GM12878 (cell line): ENCODE measurements around the gene AASDH. TPM values are rescaled to one million over a fixed set of nuclear protein-coding genes. Genes with fewer than 3 reads are reported as not detected.

ENCODE experiments used
- ATAC-seq: fragments of 200-7000 bp; cut with Tn5 transposase; 3 replicates; pipeline ENCODE4 v1.9.1; 2020; ENCODE audit warnings: mild to moderate bottlenecking, moderate library complexity
- BruUV-seq: library from RNA; stranded (reverse); fragments of 400-500 nt; replicated peaks from 2 replicates; lab custom pipeline; 2021; lab: Mats Ljungman, UMichigan
- CTCF ChIA-PET: fragments of 300-600 bp; sonication (Branson Sonifier 250); formaldehyde crosslinking; extraction: SDS; loops from one replicate; lab custom pipeline; 2021; ENCODE audit warnings: inconsistent platforms; lab: Yijun Ruan, JAX
- POLR2A ChIA-PET: fragments of 350-600 bp; formaldehyde crosslinking; extraction: SDS; loops from one replicate; lab custom pipeline; 2021; ENCODE audit warnings: inconsistent platforms; lab: Charles Lee
- RAD21 ChIA-PET: fragments of 300-600 bp; sonication (Branson Sonifier 250); formaldehyde crosslinking; loops from one replicate; lab custom pipeline; 2023; ENCODE audit warnings: antibody characterized with exemption; ENCODE audit not compliant: unreplicated experiment; lab: Charles Lee
- SMC1A ChIA-PET: fragments of 300-600 bp; sonication (Branson Sonifier 250); formaldehyde crosslinking; loops from one replicate; lab custom pipeline; 2023; ENCODE audit not compliant: unreplicated experiment, uncharacterized antibody; lab: Charles Lee
- DNase-seq: peaks from one replicate; pipeline ENCODE4 v3.0.0-alpha.2; 2011; ENCODE audit warnings: low read depth, low spot score
- FAIRE-seq: peaks from 3 replicates; lab custom pipeline; 2011; peaks lifted over from hg19 to GRCh38; lab: Jason Lieb, UNC
- H2AFZ ChIP-seq: 2 replicates; pipeline ENCODE4 v1.6.0; 2011; ENCODE audit warnings: low read depth, low read length, control low read depth; ENCODE audit not compliant: control insufficient read depth
- H3K27ac ChIP-seq: 2 replicates; pipeline ENCODE4 v1.5.1; 2011; ENCODE audit warnings: control low read depth; ENCODE audit not compliant: control insufficient read depth, insufficient read depth
- H3K27me3 ChIP-seq, 2 experiments: replicated peaks in 1 of 2; 2 replicates each; pipeline versions ENCODE4 v1.6.0 to v1.6.1; 2011; ENCODE audit warnings: low read length in 1 of 2; ENCODE audit not compliant: control insufficient read depth in 2 of 2, insufficient read depth in 2 of 2
- H3K36me3 ChIP-seq, 2 experiments: 2 replicates each; pipeline ENCODE4 v1.5.1; 2011; ENCODE audit warnings: low read length in 1 of 2; ENCODE audit not compliant: control insufficient read depth in 2 of 2, insufficient read depth in 2 of 2
- H3K4me1 ChIP-seq: 2 replicates; pipeline ENCODE4 v1.6.1; 2011; ENCODE audit warnings: mild to moderate bottlenecking, low read length, moderate library complexity, mixed read lengths; ENCODE audit not compliant: control insufficient read depth, insufficient read depth
- H3K4me2 ChIP-seq: 2 replicates; pipeline ENCODE4 v1.6.0; 2011; ENCODE audit warnings: control low read depth; ENCODE audit not compliant: control insufficient read depth, insufficient read depth
- H3K4me3 ChIP-seq: fragments of 200-600 bp; sonication (generic); 2 replicates; pipeline ENCODE4 v1.5.1; 2016
- H3K79me2 ChIP-seq: 2 replicates; pipeline ENCODE4 v1.6.0; 2011; ENCODE audit warnings: low read length; ENCODE audit not compliant: control insufficient read depth, insufficient read depth
- H3K9ac ChIP-seq: 2 replicates; pipeline ENCODE4 v1.8.0; 2011; ENCODE audit warnings: low read length, control low read depth, mixed read lengths; ENCODE audit not compliant: control insufficient read depth, insufficient read depth
- H3K9me3 ChIP-seq: replicated peaks from 3 replicates; pipeline ENCODE4 v1.5.1; 2011; ENCODE audit warnings: mild to moderate bottlenecking, low read length; ENCODE audit not compliant: control insufficient read depth, insufficient read depth
- H4K20me1 ChIP-seq: 2 replicates; pipeline ENCODE4 v1.6.0; 2011; ENCODE audit not compliant: control insufficient read depth, insufficient read depth
- CTCF ChIP-seq, 3 experiments: IDR thresholded peaks in 2 of 3; conservative IDR thresholded peaks in 1 of 3; 2 replicates each; pipeline ENCODE4 v1.5.1; 2011; ENCODE audit warnings: low read depth in 3 of 3, low read length in 3 of 3, mild to moderate bottlenecking in 3 of 3, control low read depth in 2 of 3, moderate library complexity in 2 of 3, inconsistent platforms in 1 of 3, mixed read lengths in 1 of 3; ENCODE audit not compliant: control insufficient read depth in 2 of 3, insufficient read depth in 1 of 3; ENCODE audit errors: extremely low read depth in 1 of 3
- RAD21 ChIP-seq: IDR thresholded peaks from 2 replicates; pipeline ENCODE4 v1.6.1; 2011; ENCODE audit warnings: mild to moderate bottlenecking, low read depth, low read length, moderate library complexity; ENCODE audit not compliant: insufficient read depth
- RAD51 ChIP-seq: fragments of 450-650 bp; IDR thresholded peaks from 2 replicates; pipeline ENCODE4 v1.6.1; 2016; ENCODE audit warnings: moderate library complexity, mild to moderate bottlenecking, inconsistent platforms
- SMC3 ChIP-seq: IDR thresholded peaks from 2 replicates; pipeline ENCODE4 v1.6.1; 2011; ENCODE audit warnings: low read length, improper control_type of control experiment, borderline replicate concordance
- SP1 ChIP-seq: IDR thresholded peaks from one replicate; pipeline ENCODE4 v1.6.1; 2011; ENCODE audit warnings: low read depth, low read length
- WGBS: methylation state at CpG from one replicate; pipeline ENCODE4 v1.1.6; 2016; ENCODE audit warnings: low lambda C conversion rate; ENCODE audit not compliant: insufficient replicate concordance, insufficient coverage; ENCODE audit errors: missing lambda C conversion rate; 5-methylcytosine and 5-hydroxymethylcytosine counted together
- in situ Hi-C: fragments of 300-500 bp; cut with MboI; formaldehyde crosslinking; loops from 9 replicates; pipeline ENCODE4 v1.14.3; 2018; ENCODE audit warnings: mixed read lengths
- intact Hi-C: fragments of 100-400 bp; cut with micrococcal nuclease; formaldehyde crosslinking; loops from one replicate; pipeline ENCODE4 v1.14.2; 2022; ENCODE audit not compliant: unreplicated experiment
- polyA plus RNA-seq, 11 experiments: library from polyadenylated mRNA; depleted of rRNA in 4 of 11; unstranded in 6 of 11; stranded (reverse) in 5 of 11; fragments of >200 nt; fragmentation: Nextera tagmentation in 4 of 11; fragmentation: Illumina TruSeq in 1 of 11; extraction: Ambion mirVana in 4 of 11; extraction: Trizol in 1 of 11; gene quantifications; 1 replicate in 1 of 11; 2 replicates in 10 of 11; pipeline versions ENCODE4 v1.2.1 to v1.2.3, GENCODE V29; 2011 to 2016; ENCODE audit warnings: inconsistent platforms in 2 of 11, missing spikeins in 2 of 11, low read depth in 1 of 11
- total RNA-seq, 4 experiments: library from RNA; depleted of rRNA in 3 of 4; stranded (reverse); fragments of >200 nt in 3 of 4; fragmentation: Illumina TruSeq in 1 of 4; extraction: Trizol in 1 of 4; gene quantifications; 2 replicates each; pipeline versions ENCODE4 v1.2.1 to v1.2.3, GENCODE V29; 2013 to 2021

AASDH gene
- total and polyA plus RNA-seq, 10 of the 15 experiments (the other 5 are each of a cell fraction or from before 2014, with no cell fraction given) = 7.3 to 19.1 (median 11.3) TPM

GRCh38 chr4:56425518-56425917 is 38.2 kb upstream of the AASDH start:
- peaks cover 0 to 3% of the 10 kb centered on the region in 2 experiments; a peak in 1 of 4 replicates for H3K36me3 ChIP-seq
- no peak for DNase-seq
- RAD21 ChIA-PET = interaction anchor here (0.7 to 4.6 kb wide), 9 partner anchors 9 to 411 kb away, joined by 3 to 41 read pairs (median 4); partner anchors contain the start of genes PAICS and PPAT
- H3K9ac ChIP-seq = no peak overlapping the region
- in situ Hi-C loops (no loop called here), intact Hi-C loops (loop anchor here (2.0 to 5.0 kb wide), 2 partner anchors 375 to 412 kb away; no protein-coding TSS in a partner anchor)
- H4K20me1 ChIP-seq = no peaks in the 10 kb centered on the region
- CTCF ChIA-PET = interaction anchor here (0.7 to 7.2 kb wide), 17 partner anchors 10 to 411 kb away, joined by 3 to 89 read pairs (median 10); partner anchors contain the start of genes AASDH, PAICS and PPAT
- no peak overlapping the region for H2AFZ ChIP-seq
- SMC1A ChIA-PET = interaction anchor here (0.8 to 4.8 kb wide), 19 partner anchors 9 to 374 kb away, joined by 3 to 48 read pairs (median 3); partner anchors contain the start of genes AASDH, PAICS, PPAT and SRP72
- no peak for TF ChIP-seq RAD51
- H3K9me3 ChIP-seq = no peaks in the 10 kb centered on the region; the same call in 2 of the 3 replicates
- FAIRE-seq = no peak
- peaks cover 5% of the 10 kb centered on the region for H3K4me1 ChIP-seq
- no peak overlapping the region for H3K27ac ChIP-seq
- H3K27me3 ChIP-seq = no peaks in the 10 kb centered on the region
- BruUV-seq = no TSS peak
- 5% methylated on average over 3 of the region's 3 CpGs for WGBS
- H3K4me3 ChIP-seq = no peak overlapping the region
- H3K79me2 ChIP-seq = peaks cover 96% of the 10 kb centered on the region
- POLR2A ChIA-PET = interaction anchor here (0.9 to 1.5 kb wide), 3 partner anchors 10 to 38 kb away, joined by 3 to 13 read pairs (median 4); partner anchors contain the start of genes PAICS and PPAT
- ATAC-seq = peak; percentile 17; the same call in 1 of the 3 replicates
- H3K4me2 ChIP-seq = peak overlapping the region; percentile 57

- TF ChIP-seq SP1 (no peak), RAD21 (peak; percentile 55), SMC3 (peak; percentile 60; the same call in 1 of the 2 replicates), CTCF (IDR thresholded peaks at IDR 0.05 in 2 of 3, conservative IDR thresholded peaks at IDR 0.05 in 1 of 3; ENCODE audit: control insufficient read depth in 2 of 3, extremely low read depth in 1 of 3, insufficient read depth in 1 of 3, low read depth in 3 of 3, low read length in 3 of 3) (peak; percentile 53 to 57 (median 55))
- TF ChIP-seq, all 136 proteins: peak for 3
- intact Hi-C loops = loop anchor here (1.0 to 5.0 kb wide), 3 partner anchors 119 to 412 kb away; no protein-coding TSS in a partner anchor
- no TSS peak for BruUV-seq
- Histone ChIP-seq H3K4me2 (peak overlapping the region; percentile 57), H3K4me1 (peaks cover 5% of the 10 kb centered on the region), H3K9me3 (no peaks in the 10 kb centered on the region; the same call in 2 of the 3 replicates), H3K36me3 (0 out of 4 replicates have a peak, but pooled peaks cover 0 to 3% of the 10 kb centered on the region in 2 experiments), H3K27me3 (no peaks in the 10 kb centered on the region), H4K20me1 (no peaks in the 10 kb centered on the region), H2AFZ (no peak overlapping the region), H3K27ac (no peak overlapping the region), H3K79me2 (peaks cover 95% of the 10 kb centered on the region), H3K4me3 (no peak overlapping the region), H3K9ac (no peak overlapping the region)
- FAIRE-seq (peak; percentile 61), ATAC-seq (peak; percentile 53), DNase-seq (no peak)
- ChIA-PET CTCF (interaction anchor here (0.7 to 7.2 kb wide), 25 partner anchors 9 to 412 kb away, joined by 3 to 89 read pairs (median 7); partner anchors contain the start of genes AASDH, PAICS and PPAT), RAD21 (interaction anchor here (0.8 to 4.6 kb wide), 9 partner anchors 10 to 412 kb away, joined by 3 to 41 read pairs (median 4); partner anchors contain the start of genes PAICS and PPAT), POLR2A (interaction anchor here (0.9 to 1.5 kb wide), 3 partner anchors 11 to 37 kb away, joined by 3 to 13 read pairs (median 4); partner anchors contain the start of genes PAICS and PPAT), SMC1A (interaction anchor here (0.8 to 4.8 kb wide), 22 partner anchors 9 to 411 kb away, joined by 3 to 48 read pairs (median 4); partner anchors contain the start of genes PAICS, PPAT and SRP72)
- 51% methylated on average over 5 of the region's 5 CpGs for WGBS
- in situ Hi-C loops = no loop called here
Measured at GRCh38 chr4:56424697-56425514, 37.6 kb upstream of the AASDH start.
